ENCODE results near the gene HOXB6.

HOXB6 gene

GRCh38 chr17:48594538-48595277, 10.1 kb downstream of the HOXB6 start:
- Histone ChIP-seq H4K8ac (ENCODE audit: low read depth, low read length) (no peak overlapping the region), H3K27me3 (ENCODE audit: insufficient read depth, low read length, poor library complexity) (peaks cover 89% of the 10 kb centered on the region), H3K4me1 (ENCODE audit: control insufficient read depth, low read depth, low read length) (peaks cover 6% of the 10 kb centered on the region), H2BK120ac (ENCODE audit: low read depth, low read length) (no peak overlapping the region), H3K79me2 (ENCODE audit: control insufficient read depth, insufficient read depth, low read length) (no peaks in the 10 kb centered on the region), H2BK15ac (replicated peaks; ENCODE audit: low read depth) (no peak overlapping the region), H4K5ac (ENCODE audit: low read length) (no peak overlapping the region), H2BK5ac (ENCODE audit: low read length) (no peak overlapping the region), H3K9ac (ENCODE audit: low read length) (peak overlapping the region; percentile 44), H2AK5ac (ENCODE audit: low read length) (no peak overlapping the region), H3K36me3 (ENCODE audit: control insufficient read depth, insufficient read depth, low read length) (no peaks in the 10 kb centered on the region), H3K4me2 (ENCODE audit: low read length) (peak overlapping the region; percentile 39), H3K56ac (ENCODE audit: low read length) (peak overlapping the region; percentile 69), H3K27ac (ENCODE audit: low read depth, low read length) (no peak overlapping the region), H3K4me3 (ENCODE audit: low read length) (no peak overlapping the region), H3K4ac (ENCODE audit: low read depth, low read length) (no peak overlapping the region), H3K18ac (ENCODE audit: low read length) (no peak overlapping the region), H3K79me1 (ENCODE audit: low read length) (no peaks in the 10 kb centered on the region), H3K23ac (ENCODE audit: low read length) (no peak overlapping the region)
- no peak for DNase-seq
- no CpG with 5 or more reads among the region's 25 CpGs for WGBS (ENCODE audit: extremely low coverage, insufficient coverage, low lambda C conversion rate)

GRCh38 chr17:48593840-48594537, 10.8 kb downstream of the HOXB6 start:
- Histone ChIP-seq H3K4me2 (ENCODE audit: low read length) (peak overlapping the region; percentile 39), H3K36me3 (ENCODE audit: control insufficient read depth, insufficient read depth, low read length) (no peaks in the 10 kb centered on the region), H3K4me3 (ENCODE audit: low read length) (no peak overlapping the region), H2BK15ac (replicated peaks; ENCODE audit: low read depth) (no peak overlapping the region), H4K8ac (ENCODE audit: low read depth, low read length) (no peak overlapping the region), H2AK5ac (ENCODE audit: low read length) (no peak overlapping the region), H3K4ac (ENCODE audit: low read depth, low read length) (no peak overlapping the region), H2BK5ac (ENCODE audit: low read length) (no peak overlapping the region), H3K18ac (ENCODE audit: low read length) (no peak overlapping the region), H3K23ac (ENCODE audit: low read length) (no peak overlapping the region), H3K27ac (ENCODE audit: low read depth, low read length) (no peak overlapping the region), H3K56ac (ENCODE audit: low read length) (peak overlapping the region; percentile 69), H3K79me1 (ENCODE audit: low read length) (no peaks in the 10 kb centered on the region), H3K79me2 (ENCODE audit: control insufficient read depth, insufficient read depth, low read length) (no peaks in the 10 kb centered on the region), H3K9ac (ENCODE audit: low read length) (peak overlapping the region; percentile 44), H3K4me1 (ENCODE audit: control insufficient read depth, low read depth, low read length) (peaks cover 2% of the 10 kb centered on the region), H4K5ac (ENCODE audit: low read length) (no peak overlapping the region), H2BK120ac (ENCODE audit: low read depth, low read length) (no peak overlapping the region), H3K27me3 (ENCODE audit: insufficient read depth, low read length, poor library complexity) (peaks cover 89% of the 10 kb centered on the region)
- WGBS (ENCODE audit: extremely low coverage, insufficient coverage, low lambda C conversion rate) = no CpG with 5 or more reads among the region's 37 CpGs
- DNase-seq = peak; percentile 90

- H3K79me2 ChIP-seq (ENCODE audit: control insufficient read depth, insufficient read depth, low read length) = no peaks in the 10 kb centered on the region
- H2BK15ac ChIP-seq (replicated peaks; ENCODE audit: low read depth) = no peak within 1 kb of the TSS
- H3K27me3 ChIP-seq (ENCODE audit: insufficient read depth, low read length, poor library complexity) = peaks cover 89% of the 10 kb centered on the region
- H3K27ac ChIP-seq (ENCODE audit: low read depth, low read length) = no peak within 1 kb of the TSS
- no peaks in the 10 kb centered on the region for H3K36me3 ChIP-seq (ENCODE audit: control insufficient read depth, insufficient read depth, low read length)
- H3K4me3 ChIP-seq (ENCODE audit: low read length) = no peak within 1 kb of the TSS
- H2BK120ac ChIP-seq (ENCODE audit: low read depth, low read length) = no peak within 1 kb of the TSS
- H4K5ac ChIP-seq (ENCODE audit: low read length) = no peak within 1 kb of the TSS
- no peak within 1 kb of the TSS for H3K4ac ChIP-seq (ENCODE audit: low read depth, low read length)
- WGBS (ENCODE audit: extremely low coverage, insufficient coverage, low lambda C conversion rate) = no CpG with 5 or more reads among the region's 50 CpGs
- no peaks in the 10 kb centered on the region for H3K79me1 ChIP-seq (ENCODE audit: low read length)
- H3K4me1 ChIP-seq (ENCODE audit: control insufficient read depth, low read depth, low read length) = peaks cover 2% of the 10 kb centered on the region
- H3K4me2 ChIP-seq (ENCODE audit: low read length) = peak within 1 kb of the TSS; percentile 54
- no peak within 1 kb of the TSS for H3K18ac ChIP-seq (ENCODE audit: low read length)
- peak within 1 kb of the TSS; percentile 76 for H3K56ac ChIP-seq (ENCODE audit: low read length)
- H4K8ac ChIP-seq (ENCODE audit: low read depth, low read length) = no peak within 1 kb of the TSS
- DNase-seq = peak; percentile 55
- peak within 1 kb of the TSS; percentile 44 for H3K9ac ChIP-seq (ENCODE audit: low read length)
- H3K23ac ChIP-seq (ENCODE audit: low read length) = peak within 1 kb of the TSS; percentile 66
- no peak within 1 kb of the TSS for H2BK5ac ChIP-seq (ENCODE audit: low read length)
- no peak within 1 kb of the TSS for H2AK5ac ChIP-seq (ENCODE audit: low read length)
These were observed 11.5 kb downstream of the HOXB6 start, which contains the start of gene HOXB5 for GRCh38 chr17:48593126-48593829. Gene HOXB5, minus strand, starts transcription at chr17:48593779. Its CDS starts 97 bp downstream, at chr17:48593682.

- Histone ChIP-seq H2BK5ac (ENCODE audit: low read length) (no peak overlapping the region), H3K4me1 (ENCODE audit: control insufficient read depth, low read depth, low read length) (peaks cover 2% of the 10 kb centered on the region), H2AK5ac (ENCODE audit: low read length) (no peak overlapping the region), H3K79me2 (ENCODE audit: control insufficient read depth, insufficient read depth, low read length) (no peaks in the 10 kb centered on the region), H3K18ac (ENCODE audit: low read length) (no peak overlapping the region), H3K27ac (ENCODE audit: low read depth, low read length) (no peak overlapping the region), H4K8ac (ENCODE audit: low read depth, low read length) (no peak overlapping the region), H3K4me3 (ENCODE audit: low read length) (no peak overlapping the region), H3K27me3 (ENCODE audit: insufficient read depth, low read length, poor library complexity) (peaks cover 90% of the 10 kb centered on the region), H3K36me3 (ENCODE audit: control insufficient read depth, insufficient read depth, low read length) (no peaks in the 10 kb centered on the region), H2BK15ac (replicated peaks; ENCODE audit: low read depth) (no peak overlapping the region), H3K79me1 (ENCODE audit: low read length) (no peaks in the 10 kb centered on the region), H3K23ac (ENCODE audit: low read length) (peak overlapping the region; percentile 66), H3K56ac (ENCODE audit: low read length) (no peak overlapping the region), H2BK120ac (ENCODE audit: low read depth, low read length) (no peak overlapping the region), H4K5ac (ENCODE audit: low read length) (no peak overlapping the region), H3K9ac (ENCODE audit: low read length) (no peak overlapping the region), H3K4ac (ENCODE audit: low read depth, low read length) (no peak overlapping the region), H3K4me2 (ENCODE audit: low read length) (no peak overlapping the region)
- DNase-seq = no peak
- WGBS (ENCODE audit: extremely low coverage, insufficient coverage, low lambda C conversion rate) = no CpG with 5 or more reads among the region's 14 CpGs
These were observed 12.2 kb downstream of the HOXB6 start for GRCh38 chr17:48592577-48592976.

- Histone ChIP-seq H3K27me3 (ENCODE audit: insufficient read depth, low read length, poor library complexity) (peaks cover 90% of the 10 kb centered on the region), H2BK5ac (ENCODE audit: low read length) (no peak overlapping the region), H3K23ac (ENCODE audit: low read length) (no peak overlapping the region), H3K36me3 (ENCODE audit: control insufficient read depth, insufficient read depth, low read length) (no peaks in the 10 kb centered on the region), H4K8ac (ENCODE audit: low read depth, low read length) (no peak overlapping the region), H3K79me1 (ENCODE audit: low read length) (no peaks in the 10 kb centered on the region), H3K18ac (ENCODE audit: low read length) (no peak overlapping the region), H3K9ac (ENCODE audit: low read length) (no peak overlapping the region), H2BK120ac (ENCODE audit: low read depth, low read length) (no peak overlapping the region), H3K4me1 (ENCODE audit: control insufficient read depth, low read depth, low read length) (peaks cover 2% of the 10 kb centered on the region), H3K4me2 (ENCODE audit: low read length) (no peak overlapping the region), H3K4ac (ENCODE audit: low read depth, low read length) (no peak overlapping the region), H3K79me2 (ENCODE audit: control insufficient read depth, insufficient read depth, low read length) (no peaks in the 10 kb centered on the region), H3K27ac (ENCODE audit: low read depth, low read length) (no peak overlapping the region), H4K5ac (ENCODE audit: low read length) (no peak overlapping the region), H2BK15ac (replicated peaks; ENCODE audit: low read depth) (no peak overlapping the region), H2AK5ac (ENCODE audit: low read length) (no peak overlapping the region), H3K4me3 (ENCODE audit: low read length) (no peak overlapping the region), H3K56ac (ENCODE audit: low read length) (no peak overlapping the region)
- DNase-seq = no peak
- no CpG with 5 or more reads among the region's 33 CpGs for WGBS (ENCODE audit: extremely low coverage, insufficient coverage, low lambda C conversion rate)
These were observed 12.7 kb downstream of the HOXB6 start for GRCh38 chr17:48592057-48592514.

Data from mesendoderm (in vitro differentiated cells).